Measurements from ENCODE around the gene TMEM225B. TPM values are rescaled to one million over a fixed set of nuclear protein-coding genes. Genes with fewer than 3 reads are reported as not detected.

The TMEM225B gene
- total RNA-seq, 1 experiment from 2014 or later, result 3.1 TPM

DNA sequence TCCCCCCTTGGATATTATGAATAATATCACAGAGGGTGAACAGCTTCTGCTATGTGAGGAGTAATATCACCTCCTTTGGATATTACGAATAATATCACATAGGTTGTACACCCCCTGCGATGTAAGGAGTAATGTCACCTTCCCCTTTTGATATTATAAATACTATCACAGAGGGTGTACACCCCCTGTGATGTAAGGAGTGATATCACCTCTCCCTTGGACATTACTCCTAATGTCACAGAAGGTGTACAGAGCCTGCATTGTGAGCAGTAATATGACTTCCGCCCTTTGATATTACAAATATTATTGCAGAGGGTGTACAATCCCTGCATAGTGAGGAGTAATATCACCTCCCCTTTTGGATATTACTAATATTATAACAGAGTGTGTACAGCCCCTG, 9.2 kb upstream of the TMEM225B start:
- Histone ChIP-seq H4K20me1 (ENCODE audit: insufficient read depth) (no peaks in the 10 kb centered on the region), H3K4me2 (ENCODE audit: low read length) (no peak overlapping the region), H3K4me1 (ENCODE audit: control insufficient read depth in 1 of 2, insufficient read depth in 2 of 2, low read length in 2 of 2) (no peaks in the 10 kb centered on the region), H3K79me2 (ENCODE audit: insufficient read depth, low read length) (no peaks in the 10 kb centered on the region), H3K4me3 (replicated peaks in 1 of 2; ENCODE audit: low read depth in 1 of 2, low read length in 2 of 2) (no peak overlapping the region), H2AFZ (ENCODE audit: low read depth, low read length, poor library complexity, severe bottlenecking) (no peak overlapping the region), H3K9ac (ENCODE audit: low read length) (no peak overlapping the region), H3K27me3 (ENCODE audit: insufficient read depth, low read length) (no peaks in the 10 kb centered on the region), H3K36me3 (ENCODE audit: control insufficient read depth in 1 of 2, insufficient read depth in 2 of 2, low read length in 2 of 2) (no peaks in the 10 kb centered on the region), H3K9me3 (ENCODE audit: control insufficient read depth in 1 of 2, insufficient read depth in 1 of 2, low read depth in 1 of 2, low read length in 2 of 2) (no peaks in the 10 kb centered on the region), H3K27ac (ENCODE audit: low read depth, low read length) (no peak overlapping the region), H3K9me2 (ENCODE audit: insufficient read depth) (no peaks in the 10 kb centered on the region)
- DNase-seq (ENCODE audit: low read depth, low spot score), result no peak
- ChIA-PET CTCF (no interaction called here), RAD21 (ENCODE audit: low non-redundant PET in 1 of 2, low total read pairs in 2 of 2, uncharacterized antibody in 2 of 2, unreplicated experiment in 2 of 2) (no interaction called here), POLR2A (no interaction called here)
- intact Hi-C loops (cut with micrococcal nuclease), result no loop called here
- ATAC-seq, result no peak
- no TSS peak for BruUV-seq (replicated peaks)
- TF ChIP-seq, protein P1, sequence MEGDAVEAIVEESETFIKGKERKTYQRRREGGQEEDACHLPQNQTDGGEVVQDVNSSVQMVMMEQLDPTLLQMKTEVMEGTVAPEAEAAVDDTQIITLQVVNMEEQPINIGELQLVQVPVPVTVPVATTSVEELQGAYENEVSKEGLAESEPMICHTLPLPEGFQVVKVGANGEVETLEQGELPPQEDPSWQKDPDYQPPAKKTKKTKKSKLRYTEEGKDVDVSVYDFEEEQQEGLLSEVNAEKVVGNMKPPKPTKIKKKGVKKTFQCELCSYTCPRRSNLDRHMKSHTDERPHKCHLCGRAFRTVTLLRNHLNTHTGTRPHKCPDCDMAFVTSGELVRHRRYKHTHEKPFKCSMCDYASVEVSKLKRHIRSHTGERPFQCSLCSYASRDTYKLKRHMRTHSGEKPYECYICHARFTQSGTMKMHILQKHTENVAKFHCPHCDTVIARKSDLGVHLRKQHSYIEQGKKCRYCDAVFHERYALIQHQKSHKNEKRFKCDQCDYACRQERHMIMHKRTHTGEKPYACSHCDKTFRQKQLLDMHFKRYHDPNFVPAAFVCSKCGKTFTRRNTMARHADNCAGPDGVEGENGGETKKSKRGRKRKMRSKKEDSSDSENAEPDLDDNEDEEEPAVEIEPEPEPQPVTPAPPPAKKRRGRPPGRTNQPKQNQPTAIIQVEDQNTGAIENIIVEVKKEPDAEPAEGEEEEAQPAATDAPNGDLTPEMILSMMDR (IDR thresholded peaks at IDR 0.05 in 2 of 3, conservative IDR thresholded peaks at IDR 0.05 in 1 of 3; ENCODE audit: borderline replicate concordance in 1 of 3, insufficient read depth in 1 of 3, low read depth in 2 of 3, low read length in 2 of 3), result no peak
- TF ChIP-seq CEBPB (IDR thresholded peaks at IDR 0.05; ENCODE audit: low read depth) (no peak), POLR2A (IDR thresholded peaks at IDR 0.05; ENCODE audit: borderline replicate concordance, extremely low read depth, insufficient read depth, insufficient read length) (no peak), ZFX (IDR thresholded peaks at IDR 0.05) (no peak)

DNA sequence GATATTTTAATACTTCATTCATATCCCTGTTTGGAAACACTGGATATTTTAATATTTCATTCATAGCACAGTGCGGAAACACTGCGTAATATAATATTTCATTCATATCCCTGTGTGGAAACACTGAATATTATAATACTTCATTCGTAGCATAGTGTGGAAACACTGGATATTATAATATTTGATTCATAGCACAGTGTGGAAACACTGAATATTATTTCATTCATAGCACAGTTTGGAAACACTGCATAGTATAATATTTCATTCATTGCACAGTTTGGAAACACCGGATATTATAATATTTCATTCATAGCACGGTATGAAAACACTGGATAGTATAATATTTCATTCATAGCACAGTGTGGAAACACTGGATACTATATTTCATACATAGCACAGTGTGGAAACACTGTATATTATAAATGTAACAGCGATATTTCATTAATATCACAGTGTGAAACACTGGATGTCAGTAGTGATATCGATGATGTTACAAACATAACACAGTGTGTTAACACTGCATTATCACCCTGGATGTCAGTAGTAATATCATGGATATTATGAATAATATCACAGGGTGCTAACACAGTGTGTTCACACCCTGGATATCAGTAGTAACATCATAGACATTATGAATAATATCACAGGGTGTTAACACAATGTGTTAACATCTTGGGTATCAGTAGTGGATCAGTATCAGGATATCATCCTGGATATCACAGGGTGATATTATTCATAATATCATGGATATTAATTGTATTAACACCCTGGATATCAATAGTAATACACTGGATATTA, 2.9 kb upstream of the TMEM225B start:
- ChIA-PET RAD21 (ENCODE audit: low non-redundant PET in 1 of 2, low total read pairs in 2 of 2, uncharacterized antibody in 2 of 2, unreplicated experiment in 2 of 2) (no interaction called here), CTCF (no interaction called here), POLR2A (no interaction called here)
- intact Hi-C loops (cut with micrococcal nuclease), result no loop called here
- no peak for DNase-seq (ENCODE audit: low read depth, low spot score)
- no peaks in the 10 kb centered on the region for H3K27me3 ChIP-seq (ENCODE audit: insufficient read depth, low read length)
- H3K4me3 ChIP-seq (replicated peaks in 1 of 2; ENCODE audit: low read depth in 1 of 2, low read length in 2 of 2), result no peak overlapping the region
- no peak overlapping the region for H3K4me2 ChIP-seq (ENCODE audit: low read length)
- H3K9ac ChIP-seq (ENCODE audit: low read length), result no peak overlapping the region
- no peak for ATAC-seq
- no TSS peak for BruUV-seq (replicated peaks)
- H3K79me2 ChIP-seq (ENCODE audit: insufficient read depth, low read length), result no peaks in the 10 kb centered on the region
- H4K20me1 ChIP-seq (ENCODE audit: insufficient read depth), result no peaks in the 10 kb centered on the region
- no peak overlapping the region for H2AFZ ChIP-seq (ENCODE audit: low read depth, low read length, poor library complexity, severe bottlenecking)
- H3K27ac ChIP-seq (ENCODE audit: low read depth, low read length), result no peak overlapping the region
- TF ChIP-seq SRF (IDR thresholded peaks at IDR 0.05; ENCODE audit: low read depth) (no peak), CBX3 (IDR thresholded peaks at IDR 0.05; ENCODE audit: low read depth) (no peak), EZH2phosphoT487 (IDR thresholded peaks at IDR 0.05; ENCODE audit: borderline replicate concordance) (no peak), RAD21 (IDR thresholded peaks at IDR 0.05; ENCODE audit: low read depth) (no peak), POLR2A (IDR thresholded peaks at IDR 0.05; ENCODE audit: borderline replicate concordance, extremely low read depth, insufficient read depth, insufficient read length) (no peak), ZFX (IDR thresholded peaks at IDR 0.05) (no peak), JUND (IDR thresholded peaks at IDR 0.05) (no peak)
- H3K9me3 ChIP-seq (ENCODE audit: control insufficient read depth in 1 of 2, insufficient read depth in 1 of 2, low read depth in 1 of 2, low read length in 2 of 2), result no peaks in the 10 kb centered on the region
- no peaks in the 10 kb centered on the region for H3K36me3 ChIP-seq (ENCODE audit: control insufficient read depth in 1 of 2, insufficient read depth in 2 of 2, low read length in 2 of 2)
- H3K9me2 ChIP-seq (ENCODE audit: insufficient read depth), result no peaks in the 10 kb centered on the region
- H3K4me1 ChIP-seq (ENCODE audit: control insufficient read depth in 1 of 2, insufficient read depth in 2 of 2, low read length in 2 of 2), result no peaks in the 10 kb centered on the region
